ENCODE data around the gene CTSW.
A peak's percentile ranks its signal among the peaks of the same experiment; 100 is the strongest.

- TF ChIP-seq CTCF (IDR thresholded peaks at IDR 0.05) (no peak), POLR2A (IDR thresholded peaks at IDR 0.05) (peak in 1 of 2 donors; percentile 64)
Observed at GRCh38 chr11:65918211-65919140, 38.8 kb downstream of the CTSW start, which contains the start of gene C11orf68.

All from thyroid gland (tissue), 4 donors.